Activated T-cell treated with anti-CD3 and anti-CD28 coated beads for 24 hours (primary cell): ENCODE results near the gene IL2RA.
"Not testable (repeated sequence)": the region's sequence is repeated elsewhere in the genome, so short reads cannot be mapped to it uniquely, and the experiment has no call there.

ENCODE experiments used
- DNase-seq: peaks from one replicate; pipeline ENCODE4 v3.0.0-alpha.2; 2020; ENCODE audit warnings: low read depth

IL2RA gene

DNA sequence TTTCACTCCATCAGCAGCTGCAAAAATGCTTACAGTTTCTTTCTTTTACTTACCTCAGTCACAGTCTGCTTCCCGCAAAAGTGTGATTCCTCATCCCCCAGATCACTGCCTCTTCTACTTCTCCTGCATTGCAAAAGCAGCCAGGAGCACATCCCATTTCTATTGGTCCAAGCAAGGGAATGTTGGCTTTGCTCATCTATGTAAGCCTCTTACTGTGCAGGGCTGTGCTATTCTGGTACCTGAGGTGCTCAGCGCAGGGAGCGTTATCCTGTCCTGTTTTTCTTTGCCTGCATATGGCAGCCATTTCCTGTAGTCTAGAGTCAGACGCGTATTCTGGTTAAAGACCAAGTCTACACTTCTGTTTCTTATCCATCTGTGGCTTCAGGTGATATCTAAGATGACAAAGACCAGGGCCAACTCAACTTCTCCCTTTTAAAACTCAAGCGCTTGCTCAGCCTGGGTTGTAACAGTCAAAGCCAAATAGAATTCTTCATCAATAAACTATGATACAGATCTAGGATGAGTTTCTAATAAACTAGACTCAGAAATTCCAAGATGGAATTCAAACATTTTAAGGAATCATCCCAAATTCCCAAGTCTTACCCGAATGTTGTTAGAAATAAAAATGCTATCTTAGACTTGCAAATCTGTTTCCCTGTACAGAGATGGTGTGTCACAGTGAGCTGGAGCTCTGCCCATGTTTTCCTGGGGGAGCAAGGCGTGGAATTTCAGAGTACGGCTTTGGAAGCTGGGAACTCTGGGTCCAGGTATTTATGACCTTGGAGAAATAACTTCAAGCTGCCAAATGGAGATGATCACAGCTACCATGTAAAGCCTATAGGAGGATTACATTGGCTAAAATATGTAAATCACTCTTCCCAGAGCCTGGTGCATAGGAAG is 20.6 kb upstream of the IL2RA start:
- no peak for DNase-seq

DNA sequence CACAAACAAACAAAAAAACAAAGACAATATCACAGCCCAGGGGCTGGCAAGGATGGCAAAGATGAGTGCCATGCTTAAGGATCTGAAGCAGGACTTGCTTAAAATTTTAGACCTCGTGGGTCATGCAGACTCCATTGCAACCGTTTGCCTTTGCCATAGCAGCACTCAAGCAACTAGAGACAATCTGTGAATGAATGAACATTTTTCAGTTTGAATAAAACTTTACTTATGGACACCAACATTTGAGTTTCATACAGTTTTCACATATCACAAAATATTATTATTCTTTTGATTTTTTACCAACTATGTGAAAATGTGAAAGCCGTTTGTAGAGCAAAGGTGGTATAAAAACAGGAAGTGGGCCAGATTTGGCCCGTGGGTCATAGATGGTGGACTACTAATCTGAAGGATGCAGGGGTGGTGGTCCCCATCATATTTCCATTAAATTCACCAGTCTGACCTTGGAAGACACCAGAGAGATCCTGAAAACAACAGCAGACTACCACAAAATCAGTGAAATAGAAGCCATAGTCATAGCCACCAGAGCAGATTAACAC is 18.3 kb upstream of the IL2RA start:
- DNase-seq, result no peak

DNA sequence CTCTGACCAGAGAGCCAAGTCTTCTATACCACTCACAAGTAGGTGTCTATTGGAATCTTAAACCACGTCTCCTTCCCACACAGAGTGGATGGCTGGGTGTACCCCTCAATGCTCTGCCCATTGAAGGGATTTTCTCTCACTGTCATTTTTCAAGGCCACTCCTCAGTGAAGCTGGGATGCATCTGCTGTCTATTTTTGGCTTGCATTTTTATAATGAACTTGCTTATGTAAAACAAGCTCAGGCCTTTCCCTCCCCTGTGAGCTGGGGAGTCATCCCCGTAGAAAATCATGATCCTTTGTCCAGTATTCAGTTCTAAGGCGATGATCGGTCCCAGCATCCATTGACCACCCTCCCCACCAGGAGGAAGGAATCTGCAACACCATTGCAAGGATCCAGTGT is 16.9 kb upstream of the IL2RA start:
- DNase-seq, result no peak

- DNase-seq, result no peak
Observed at GRCh38 chr10:6077071-6077675, 15.0 kb upstream of the IL2RA start.

DNA sequence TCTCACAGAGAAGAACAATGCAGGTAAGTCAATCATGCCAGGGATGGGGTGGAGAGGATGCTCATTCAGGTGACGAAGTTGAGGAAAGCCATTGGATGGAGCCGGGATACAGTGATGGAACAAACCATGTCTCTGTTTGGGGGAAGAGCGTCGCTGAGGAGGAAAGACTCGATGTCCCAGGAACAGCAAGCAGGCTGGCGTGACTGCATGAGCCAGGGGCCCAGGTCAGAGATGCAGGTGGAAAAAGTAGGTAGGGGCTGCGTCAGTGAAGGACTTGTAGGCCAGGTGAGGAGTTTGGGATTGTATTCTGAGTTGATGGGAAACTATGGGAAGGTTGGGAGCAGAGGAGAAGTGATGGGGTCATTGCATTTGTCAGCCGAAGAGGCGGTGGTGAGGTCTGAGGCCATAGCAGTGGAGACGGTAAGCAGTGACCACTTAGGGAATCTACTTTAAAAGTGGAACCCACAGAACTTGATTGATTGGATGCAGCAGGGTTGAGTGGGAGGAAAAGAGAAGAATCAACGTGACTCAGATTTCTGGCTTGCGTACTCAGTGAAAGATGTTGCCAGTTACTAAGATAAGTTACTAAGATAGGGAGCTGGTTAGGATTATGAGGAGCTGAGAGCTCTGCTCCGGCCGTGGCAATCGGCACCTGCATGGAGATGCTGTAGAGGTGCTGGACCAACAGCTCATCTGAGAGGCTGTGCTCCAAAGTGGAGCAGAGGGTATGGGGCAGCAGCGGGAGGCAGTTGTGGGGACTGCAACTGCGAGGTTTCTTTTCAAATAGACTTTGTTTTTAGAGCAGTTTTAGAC is 12.5 kb upstream of the IL2RA start:
- no peak for DNase-seq

DNA sequence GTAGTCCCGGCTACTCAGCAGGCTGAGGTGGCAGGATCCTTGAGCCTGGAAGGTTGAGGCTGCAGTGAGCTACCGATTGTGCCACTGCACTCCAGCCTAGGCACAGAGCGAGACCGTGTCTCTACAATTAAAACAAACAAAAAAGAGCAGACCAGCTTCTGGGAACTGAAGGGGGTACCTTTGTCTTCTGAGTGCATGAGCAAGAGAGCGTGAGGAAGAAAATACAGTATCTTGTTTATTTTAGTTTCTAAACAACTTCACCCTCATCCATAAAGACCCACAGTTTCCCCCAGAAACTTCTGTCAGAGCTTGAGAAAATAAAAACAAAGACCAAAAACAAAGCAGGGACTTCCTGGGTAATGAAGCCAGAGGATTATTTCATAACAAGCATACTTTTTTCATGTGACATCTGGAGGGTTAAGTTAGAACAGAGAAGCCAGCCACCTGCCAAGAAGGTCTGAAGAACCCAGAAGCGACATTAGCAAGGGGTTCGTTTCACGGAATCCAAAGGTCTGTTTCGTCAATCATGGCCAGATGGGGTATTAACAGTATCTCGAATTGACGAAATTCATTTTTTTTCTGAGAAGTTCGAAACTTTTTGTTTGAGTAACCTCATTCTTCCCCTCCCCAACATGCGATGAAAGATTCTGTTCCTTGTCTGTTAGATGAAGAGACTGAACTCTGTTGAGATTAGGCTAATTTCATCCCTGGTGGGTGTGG is 10.2 kb upstream of the IL2RA start:
- DNase-seq, result no peak

- no peak for DNase-seq
Observed at GRCh38 chr10:6071181-6072175, 9.3 kb upstream of the IL2RA start.

DNA sequence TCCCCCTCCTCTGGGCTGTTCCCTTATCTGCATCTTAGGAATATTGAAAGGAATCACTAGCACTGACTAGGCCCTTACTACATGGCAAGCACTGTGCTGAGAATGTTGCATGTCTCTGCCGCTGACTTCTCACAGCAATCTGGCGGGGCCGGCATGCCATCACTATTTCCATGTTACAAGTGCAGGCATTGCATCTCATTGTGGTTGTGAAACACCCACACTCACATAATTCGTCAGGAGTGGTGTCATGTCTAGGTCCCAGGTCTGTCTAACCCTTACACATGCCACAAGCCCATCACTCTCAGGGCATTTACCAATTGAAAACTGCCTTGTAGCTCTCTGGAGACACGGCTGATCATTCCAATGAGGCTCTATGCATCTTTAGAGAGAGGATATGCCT is 8.5 kb upstream of the IL2RA start:
- DNase-seq, result peak; percentile 73

GRCh38 chr10:6069081-6069931 is 7.1 kb upstream of the IL2RA start:
- DNase-seq, result no peak

DNA sequence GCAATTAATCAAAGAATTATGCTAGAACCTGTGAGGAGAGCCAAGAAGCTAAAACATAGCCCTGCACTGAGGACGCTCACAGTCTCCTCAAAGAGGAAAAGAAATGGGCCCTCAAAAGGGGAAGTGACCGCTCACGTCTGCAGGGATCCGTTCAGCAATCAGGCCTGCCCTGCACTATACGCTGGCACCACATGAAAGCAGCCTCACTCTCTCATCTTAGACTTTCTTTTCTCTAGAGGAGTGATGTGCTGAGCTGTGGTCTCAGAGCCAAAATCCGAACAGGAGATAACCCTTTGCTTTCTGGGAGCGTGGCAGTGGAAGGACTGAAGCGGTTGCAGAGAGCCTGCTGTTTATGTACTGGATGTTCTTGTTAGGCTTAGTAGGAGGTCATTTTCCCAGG is 6.3 kb upstream of the IL2RA start:
- no peak for DNase-seq

- no peak for DNase-seq
Observed at GRCh38 chr10:6068006-6068405, 5.8 kb upstream of the IL2RA start.

DNA sequence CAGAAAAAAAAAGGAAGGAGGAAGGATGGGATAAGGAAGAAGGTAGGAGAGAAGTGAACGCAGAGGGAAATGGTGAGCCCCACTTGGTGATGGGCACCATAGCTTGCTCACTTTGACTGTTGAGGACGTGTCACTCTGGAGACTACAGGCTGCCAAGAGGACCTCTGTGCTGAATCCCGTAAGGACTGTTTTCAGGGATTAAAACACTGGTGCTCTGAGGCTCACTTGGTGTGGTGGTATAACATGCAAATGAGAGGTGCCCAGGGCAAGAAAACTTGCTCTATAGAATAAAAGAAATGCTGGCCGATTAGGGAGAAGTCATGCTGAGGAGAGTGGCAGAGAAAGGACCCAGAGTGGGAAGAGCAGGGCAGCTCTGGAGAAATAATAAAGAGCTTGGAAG is 5.3 kb upstream of the IL2RA start:
- no peak for DNase-seq

- DNase-seq, result no peak
Observed at GRCh38 chr10:6065835-6066234, 3.7 kb upstream of the IL2RA start.

GRCh38 chr10:6065406-6065805 is 3.2 kb upstream of the IL2RA start:
- DNase-seq, result no peak

DNA sequence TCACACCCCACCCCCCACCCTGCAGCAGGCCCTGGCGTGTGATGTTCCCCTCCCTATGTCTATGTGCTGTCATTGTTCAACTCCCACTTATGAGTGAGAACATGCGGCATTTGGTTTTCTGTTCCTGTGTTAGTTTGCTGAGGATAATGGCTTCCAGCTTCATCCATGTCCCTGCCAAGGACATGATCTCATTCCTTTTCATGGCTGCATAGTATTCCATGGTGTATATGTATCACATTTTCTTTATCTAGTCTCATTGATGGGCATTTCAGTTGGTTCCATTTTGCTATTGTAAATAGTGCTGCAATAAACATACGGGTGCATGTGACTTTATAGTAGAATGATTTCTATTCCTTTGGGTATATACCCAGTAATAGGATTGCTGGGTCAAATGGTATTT is 2.6 kb upstream of the IL2RA start:
- not testable (repeated sequence) for DNase-seq

- DNase-seq, result no peak
Observed at GRCh38 chr10:6064119-6064518, 2.0 kb upstream of the IL2RA start.

DNA sequence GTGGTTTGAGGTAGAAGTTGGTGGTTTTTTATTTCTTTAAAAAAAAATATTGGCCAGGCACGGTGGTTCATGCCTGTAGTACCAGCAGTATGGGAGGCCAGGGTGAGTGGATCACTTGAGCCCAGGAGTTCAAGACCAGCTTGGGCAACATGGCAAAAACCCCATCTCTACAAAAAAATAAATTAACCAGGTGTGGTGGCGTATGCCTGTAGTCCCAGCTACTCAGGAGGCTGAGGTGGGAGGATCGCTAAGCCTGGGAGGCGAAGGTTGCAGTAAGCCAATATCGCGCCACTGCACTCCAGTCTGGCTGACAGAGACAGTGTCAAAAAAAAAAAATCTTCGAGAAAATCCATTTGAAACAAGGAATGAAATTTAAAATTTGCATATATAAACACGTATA is 1.1 kb downstream of the IL2RA start:
- DNase-seq, result no peak

- no peak for DNase-seq
Observed at GRCh38 chr10:6059506-6059905, 2.7 kb downstream of the IL2RA start.

DNA sequence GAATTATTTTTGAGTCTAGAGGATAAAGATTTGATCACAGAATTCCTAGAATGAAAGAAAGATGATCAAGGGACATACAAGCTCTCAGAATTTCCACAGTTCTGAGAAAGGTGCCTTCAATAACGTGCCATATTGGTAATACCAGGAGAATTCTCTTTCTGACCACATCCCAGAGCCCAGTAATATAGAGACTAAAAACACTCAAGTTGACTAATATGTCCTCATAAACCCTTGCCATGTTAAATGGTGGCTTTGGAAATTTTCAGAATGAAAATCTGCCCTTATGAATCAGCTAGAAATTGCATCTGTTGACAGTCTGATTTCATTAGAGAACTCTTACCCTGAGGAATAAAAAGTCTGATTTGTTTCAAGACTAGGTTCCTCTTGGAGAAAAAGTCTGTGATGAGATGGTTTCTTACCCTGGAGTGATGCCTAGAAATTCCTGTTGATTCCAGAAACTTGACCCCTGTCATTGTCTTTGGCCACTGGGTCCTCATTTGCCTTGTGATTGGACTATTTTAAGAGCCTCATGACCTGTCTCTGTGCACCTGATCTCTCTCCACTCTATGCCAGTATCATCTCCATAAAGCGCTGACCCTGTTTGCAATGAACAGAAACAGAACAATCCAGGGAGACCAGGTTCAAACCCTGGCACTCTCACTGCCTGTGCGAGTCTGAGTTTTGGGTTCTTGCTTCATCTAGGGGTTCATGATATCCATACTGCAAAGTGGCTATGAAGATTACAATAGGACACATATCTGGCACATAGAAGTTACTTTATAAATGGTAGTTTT is 3.3 kb downstream of the IL2RA start:
- no peak for DNase-seq
